GM12875 (cell line): Measurements from ENCODE around the gene NCOR1.

Experiments used
- H3K4me3 ChIP-seq: one replicate; pipeline ENCODE4 v1.5.1; 2011; ENCODE audit warnings: low read depth, low read length, control low read depth
- TF ChIP-seq, protein P1 (sequence below): IDR thresholded peaks from 2 replicates; pipeline ENCODE4 v1.5.1; 2011; ENCODE audit warnings: low read depth, mild to moderate bottlenecking, control low read depth, inconsistent platforms, low read length, moderate library complexity, borderline replicate concordance; ENCODE audit not compliant: insufficient read depth

NCOR1 gene

DNA sequence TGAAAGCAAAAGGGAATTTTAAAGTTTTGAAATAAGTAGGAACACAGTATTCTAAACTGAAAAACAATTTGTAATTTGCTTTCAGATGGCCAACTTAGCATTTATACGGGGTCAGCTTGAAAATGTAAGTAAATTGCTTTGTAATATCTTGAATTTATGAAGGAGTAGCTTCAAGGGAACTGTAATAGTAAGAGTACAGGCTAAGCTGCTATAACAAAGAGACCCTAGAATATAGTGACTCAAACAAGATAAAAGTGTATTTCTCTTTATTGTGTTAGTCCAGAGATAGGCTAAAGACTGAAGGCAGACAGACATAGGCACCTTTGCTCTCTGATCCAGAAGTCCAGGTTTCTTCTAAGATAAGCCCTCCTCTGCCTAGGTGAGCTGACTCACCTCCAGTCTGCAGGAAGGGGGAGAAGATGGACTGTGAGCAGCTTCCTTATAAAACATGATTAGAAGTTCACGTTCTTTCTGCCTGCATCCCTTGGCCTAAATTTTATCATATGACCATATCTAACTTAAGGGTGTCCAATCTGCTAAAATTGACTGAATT is 212.6 kb downstream of the NCOR1 start:
- no peak overlapping the region for H3K4me3 ChIP-seq
- TF ChIP-seq, protein P1, sequence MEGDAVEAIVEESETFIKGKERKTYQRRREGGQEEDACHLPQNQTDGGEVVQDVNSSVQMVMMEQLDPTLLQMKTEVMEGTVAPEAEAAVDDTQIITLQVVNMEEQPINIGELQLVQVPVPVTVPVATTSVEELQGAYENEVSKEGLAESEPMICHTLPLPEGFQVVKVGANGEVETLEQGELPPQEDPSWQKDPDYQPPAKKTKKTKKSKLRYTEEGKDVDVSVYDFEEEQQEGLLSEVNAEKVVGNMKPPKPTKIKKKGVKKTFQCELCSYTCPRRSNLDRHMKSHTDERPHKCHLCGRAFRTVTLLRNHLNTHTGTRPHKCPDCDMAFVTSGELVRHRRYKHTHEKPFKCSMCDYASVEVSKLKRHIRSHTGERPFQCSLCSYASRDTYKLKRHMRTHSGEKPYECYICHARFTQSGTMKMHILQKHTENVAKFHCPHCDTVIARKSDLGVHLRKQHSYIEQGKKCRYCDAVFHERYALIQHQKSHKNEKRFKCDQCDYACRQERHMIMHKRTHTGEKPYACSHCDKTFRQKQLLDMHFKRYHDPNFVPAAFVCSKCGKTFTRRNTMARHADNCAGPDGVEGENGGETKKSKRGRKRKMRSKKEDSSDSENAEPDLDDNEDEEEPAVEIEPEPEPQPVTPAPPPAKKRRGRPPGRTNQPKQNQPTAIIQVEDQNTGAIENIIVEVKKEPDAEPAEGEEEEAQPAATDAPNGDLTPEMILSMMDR: no peak

DNA sequence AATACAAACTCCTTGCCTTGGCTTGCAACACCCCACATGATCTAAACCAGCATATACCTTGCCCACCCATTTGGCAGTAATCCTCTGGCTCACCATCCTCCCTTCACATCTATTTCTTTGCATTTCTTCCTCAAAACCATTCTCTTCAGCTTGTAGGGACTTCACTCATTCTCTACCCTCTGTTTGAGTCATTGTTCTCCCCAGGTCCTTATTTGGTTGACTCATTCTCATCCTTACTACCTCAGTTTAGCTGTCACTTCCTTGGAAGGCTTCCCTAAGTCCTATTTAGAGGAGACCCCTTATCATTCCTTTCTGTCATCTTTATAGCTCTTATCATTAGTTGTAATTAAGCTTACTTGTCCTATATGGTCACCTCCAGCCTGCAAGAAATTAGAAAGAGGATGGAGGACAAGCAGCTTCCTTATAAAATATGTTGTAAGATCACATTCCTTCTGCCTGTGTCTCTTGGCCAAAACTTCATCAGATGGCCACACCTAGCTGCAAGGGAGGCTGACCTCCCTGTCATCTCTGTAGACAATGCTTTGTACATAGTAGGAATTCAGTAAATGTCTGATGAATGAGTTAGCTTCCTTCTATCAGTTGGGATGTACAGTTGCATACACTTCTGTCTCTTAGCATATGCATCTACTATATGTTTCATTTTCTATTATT is 214.0 kb downstream of the NCOR1 start:
- TF ChIP-seq, protein P1: no peak
- H3K4me3 ChIP-seq: no peak overlapping the region

DNA sequence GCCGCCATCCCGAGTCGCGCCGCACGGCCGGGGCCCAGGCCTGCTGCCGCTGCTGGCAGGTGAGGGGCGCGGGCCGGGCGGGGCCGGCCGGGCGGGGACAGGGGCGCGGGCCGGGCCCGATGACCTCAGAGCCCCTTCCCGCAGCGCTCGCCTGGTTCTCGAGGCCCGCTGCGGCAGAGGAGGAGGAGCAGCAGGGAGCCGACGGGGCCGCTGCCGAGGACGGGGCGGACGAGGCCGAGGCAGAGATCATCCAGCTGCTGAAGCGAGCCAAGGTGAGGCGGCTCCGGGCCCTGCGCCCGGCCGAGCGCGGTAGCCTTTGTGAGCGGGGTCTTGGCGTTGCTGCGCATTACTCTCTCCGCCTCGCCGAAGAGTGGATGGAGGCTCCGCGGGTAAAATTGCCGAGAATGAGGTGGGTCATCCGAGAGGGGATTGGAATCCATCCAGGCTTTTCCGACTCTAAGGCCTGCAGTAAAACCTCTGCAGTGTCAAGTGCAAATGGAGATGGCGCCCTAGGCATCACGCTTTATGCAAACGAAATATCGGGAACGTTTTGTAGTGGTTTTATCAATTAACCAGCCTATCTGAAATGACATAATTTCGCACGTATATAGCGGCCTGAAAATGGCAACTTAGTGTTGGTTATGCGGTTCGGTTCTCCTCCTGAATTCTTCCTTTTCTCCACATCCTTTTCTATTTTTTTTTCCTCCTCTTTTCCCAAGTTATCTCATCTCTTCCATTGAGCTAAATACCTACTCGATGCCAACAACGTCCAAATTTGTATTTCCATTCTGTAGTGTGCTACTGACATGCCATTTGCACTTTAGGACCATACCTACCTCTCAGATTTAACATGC is 215.1 kb downstream of the NCOR1 start:
- H3K4me3 ChIP-seq: peak overlapping the region; percentile 97
- TF ChIP-seq, protein P1: no peak

DNA sequence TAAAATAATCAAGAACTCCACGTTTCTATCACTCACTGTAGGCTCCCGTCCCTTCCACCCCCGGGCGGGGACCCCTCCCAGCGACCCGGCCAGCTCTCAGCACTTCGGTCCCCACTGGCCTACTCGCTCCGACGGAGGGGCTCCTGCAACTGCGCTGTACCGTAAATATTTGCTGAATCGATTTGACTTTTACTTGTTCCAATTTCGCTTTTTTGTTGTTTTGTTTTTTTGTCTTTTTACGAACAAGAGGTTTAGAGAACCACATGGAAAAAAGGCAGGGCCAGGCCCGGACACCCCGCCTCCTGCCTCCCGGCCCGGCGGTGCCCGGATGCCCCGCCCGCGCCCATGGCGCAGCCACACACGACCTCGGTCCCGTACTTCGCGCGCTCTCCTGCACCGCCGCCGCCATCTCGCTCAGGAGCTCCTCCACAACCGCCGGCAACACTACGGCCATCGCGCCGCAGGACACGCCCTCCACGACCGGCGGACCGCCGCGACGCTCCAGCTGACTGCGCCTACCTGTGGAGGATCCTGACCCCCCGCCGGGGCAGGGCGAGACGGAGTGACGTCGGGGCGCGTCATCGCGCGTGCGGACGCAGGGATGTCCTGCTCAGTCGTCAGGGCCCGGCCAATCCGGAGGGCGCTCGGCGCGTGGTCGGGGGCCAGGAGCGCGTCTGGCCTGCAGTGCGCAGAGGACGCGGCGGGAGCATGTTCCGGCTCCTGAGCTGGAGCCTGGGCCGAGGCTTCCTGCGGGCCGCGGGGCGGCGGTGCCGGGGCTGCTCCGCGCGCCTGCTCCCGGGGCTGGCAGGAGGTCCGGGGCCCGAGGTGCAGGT is 216.0 kb downstream of the NCOR1 start, which contains the start of the genes TTC19 and ZSWIM7:
TTC19 (plus strand) TSS at position 684 of the 833 bp plus-strand sequence; CDS start at position 709, 25 bp downstream.
ZSWIM7 (minus strand) TSS at position 564 of the 833 bp plus-strand sequence; CDS start at position 454, 110 bp downstream.
- TF ChIP-seq, protein P1: no peak
- peak within 1 kb of the TSS; percentile 97 for H3K4me3 ChIP-seq

DNA sequence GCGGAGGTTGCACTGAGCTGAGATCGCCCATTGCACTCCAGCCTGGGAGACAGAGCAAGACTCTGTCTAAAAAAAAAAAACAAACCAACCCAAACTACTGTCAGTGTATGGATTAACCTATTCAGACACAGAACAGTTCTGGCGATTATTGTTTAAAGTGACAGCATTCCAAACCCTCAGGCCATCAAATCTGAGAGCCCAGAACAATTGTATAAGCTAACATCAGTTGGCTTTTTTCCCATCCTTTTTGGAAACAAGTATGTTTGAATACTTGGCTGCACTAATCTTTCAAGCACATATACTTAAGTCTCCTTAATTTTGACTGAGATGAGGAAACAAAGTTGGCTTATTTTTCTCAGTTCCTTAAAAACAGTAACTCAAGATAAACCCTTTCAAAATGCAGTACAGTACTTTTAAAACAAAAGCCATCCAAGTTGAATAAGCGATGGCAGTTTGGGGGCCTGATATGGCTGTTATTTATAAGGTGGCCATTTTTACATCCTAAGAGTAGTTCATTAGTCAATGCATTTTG is 217.2 kb downstream of the NCOR1 start:
- TF ChIP-seq, protein P1: no peak
- no peak overlapping the region for H3K4me3 ChIP-seq

DNA sequence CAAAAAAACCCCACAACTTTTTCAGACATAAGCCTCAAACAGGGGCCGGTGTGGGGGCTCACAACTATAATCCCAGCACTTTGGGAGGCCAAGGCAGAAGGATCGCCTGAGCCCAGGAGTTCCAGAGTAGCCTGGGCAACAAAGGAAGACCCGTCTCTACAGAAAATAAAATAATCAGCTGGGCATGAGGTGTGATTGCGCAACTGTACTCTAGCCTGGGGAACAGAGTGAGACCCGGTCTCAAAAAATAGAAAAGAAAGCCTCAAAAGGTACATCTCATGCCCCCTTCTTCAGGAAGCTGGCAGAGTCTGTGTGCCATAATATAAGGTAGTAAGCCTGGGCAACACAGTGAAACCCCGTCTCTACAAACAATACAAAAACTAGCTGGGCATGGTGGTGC is 219.0 kb downstream of the NCOR1 start:
- TF ChIP-seq, protein P1: no peak

More for the DNA sequence above, 219.0 kb downstream of the NCOR1 start:
- no peak overlapping the region for H3K4me3 ChIP-seq
